Right kidney (tissue), 1 donor: ENCODE results near the gene INO80D.
"Not testable (repeated sequence)": the region's sequence is repeated elsewhere in the genome, so short reads cannot be mapped to it uniquely, and the experiment has no call there.

Experiments
- DNase-seq: peaks from one replicate; pipeline ENCODE4 v3.0.0-alpha.2; 2016

Gene INO80D

GRCh38 chr2:206028101-206028500 is 57.9 kb downstream of the INO80D start:
- no peak for DNase-seq

- no peak for DNase-seq
Measured at GRCh38 chr2:206023183-206023582, 62.8 kb downstream of the INO80D start.

- no peak for DNase-seq
Measured at GRCh38 chr2:206020171-206020570, 65.8 kb downstream of the INO80D start.

- not testable (repeated sequence) for DNase-seq
Measured at GRCh38 chr2:206015746-206016145, 70.2 kb downstream of the INO80D start.

- no peak for DNase-seq
Measured at GRCh38 chr2:206011795-206012194, 74.2 kb downstream of the INO80D start.

GRCh38 chr2:206011018-206011614 is 74.9 kb downstream of the INO80D start:
- no peak for DNase-seq

- no peak for DNase-seq
Measured at GRCh38 chr2:206004004-206004693, 81.8 kb downstream of the INO80D start.

GRCh38 chr2:206002440-206002839 is 83.5 kb downstream of the INO80D start:
- DNase-seq: no peak

GRCh38 chr2:206001912-206002311 is 84.1 kb downstream of the INO80D start:
- no peak for DNase-seq

- no peak for DNase-seq
Measured at GRCh38 chr2:206000776-206001175, 85.2 kb downstream of the INO80D start.

- DNase-seq: no peak
Measured at GRCh38 chr2:205998583-205998982, 87.4 kb downstream of the INO80D start.

- DNase-seq: no peak
Measured at GRCh38 chr2:205996161-205996560, 89.8 kb downstream of the INO80D start.

- DNase-seq: no peak
Measured at GRCh38 chr2:205995260-205995659, 90.7 kb downstream of the INO80D start.

GRCh38 chr2:205994344-205994743 is 91.6 kb downstream of the INO80D start:
- DNase-seq: no peak

GRCh38 chr2:205990104-205990503 is 95.9 kb downstream of the INO80D start:
- DNase-seq: no peak

GRCh38 chr2:205989271-205990071 is 96.5 kb downstream of the INO80D start:
- DNase-seq: peak; percentile 50

GRCh38 chr2:205988681-205989080 is 97.3 kb downstream of the INO80D start:
- not testable (repeated sequence) for DNase-seq

- no peak for DNase-seq
Measured at GRCh38 chr2:205988274-205988673, 97.7 kb downstream of the INO80D start.

- not testable (repeated sequence) for DNase-seq
Measured at GRCh38 chr2:205986334-205986733, 99.6 kb downstream of the INO80D start.

GRCh38 chr2:205984381-205984780 is 101.6 kb downstream of the INO80D start:
- DNase-seq: no peak

GRCh38 chr2:205982776-205983327 is 103.1 kb downstream of the INO80D start:
- DNase-seq: no peak

- not testable (repeated sequence) for DNase-seq
Measured at GRCh38 chr2:205978728-205979127, 107.2 kb downstream of the INO80D start.

GRCh38 chr2:205977699-205978098 is 108.3 kb downstream of the INO80D start:
- DNase-seq: not testable (repeated sequence)
